Body of pancreas (tissue), 4 donors: Measurements from ENCODE around the gene ZBTB16. TPM values are rescaled to one million over a fixed set of nuclear protein-coding genes. Genes with fewer than 3 reads are reported as not detected.
"Not testable (repeated sequence)": the region's sequence is repeated elsewhere in the genome, so short reads cannot be mapped to it uniquely, and the experiment has no call there.

Source experiments
- ATAC-seq: fragments of 150-250 bp; one replicate; pipeline ENCODE4 v1.9.1; 2016
- DNase-seq, 4 donors: peaks; one replicate each; pipeline ENCODE4 v3.0.0-alpha.2; 2019
- H3K27ac ChIP-seq, 4 donors: fragments of 200-600 bp; sonication (generic); 1 replicate in 3 of 4; 2 replicates in 1 of 4; pipeline versions ENCODE4 v1.5.1 to v1.6.1; 2016 to 2019; ENCODE audit warnings: mild to moderate bottlenecking in 1 of 4, mixed read lengths in 1 of 4, moderate library complexity in 1 of 4
- H3K27me3 ChIP-seq, 2 donors: fragments of 200-600 bp; sonication (generic); one replicate each; pipeline ENCODE4 v1.6.0; 2016; ENCODE audit warnings: mild to moderate bottlenecking in 1 of 2
- H3K36me3 ChIP-seq, 2 donors: fragments of 200-600 bp; sonication (generic); replicated peaks in 1 of 2; 2 replicates each; pipeline ENCODE4 v1.5.1; 2016; ENCODE audit warnings: low read depth in 2 of 2; ENCODE audit not compliant: insufficient read depth in 1 of 2
- H3K4me1 ChIP-seq: fragments of 200-600 bp; sonication (generic); one replicate; pipeline ENCODE4 v1.6.0; 2016
- H3K4me3 ChIP-seq, 2 donors: fragments of 200-600 bp; sonication (generic); 1 replicate in 1 of 2; 2 replicates in 1 of 2; pipeline ENCODE4 v1.5.1; 2016 to 2019
- H3K9me3 ChIP-seq, 3 donors: fragments of 200-600 bp; sonication (generic); 1 replicate in 2 of 3; 2 replicates in 1 of 3; pipeline ENCODE4 v1.5.1; 2016
- POLR2A ChIP-seq, 3 donors: fragments of 450-650 bp; IDR thresholded peaks; one replicate each; pipeline ENCODE4 v1.6.1; 2016; ENCODE audit warnings: antibody characterized with exemption in 3 of 3, mild to moderate bottlenecking in 2 of 3
- WGBS, 2 donors: methylation state at CpG; one replicate each; pipeline ENCODE4 v1.1.5; 2017; 5-methylcytosine and 5-hydroxymethylcytosine counted together
- intact Hi-C: fragments of 100-400 bp; cut with DNase I; formaldehyde crosslinking; loops from one replicate; pipeline ENCODE4 v1.15.1; 2023
- total RNA-seq, 2 donors: library from RNA; depleted of rRNA; stranded (reverse); fragments of >200 nt; gene quantifications; one replicate each; pipeline ENCODE4 v1.1.0, GENCODE V29; 2016
- TF ChIP-seq, protein P1 (sequence below), 7 experiments: fragments of 450-650 bp in 4 of 7; fragments of 200-600 bp in 3 of 7; sonication (generic) in 3 of 7; IDR thresholded peaks; one replicate each; pipeline ENCODE4 v1.5.1; 2016 to 2019; ENCODE audit warnings: antibody characterized with exemption in 7 of 7

Gene ZBTB16
- total RNA-seq, 2 donors from 2014 or later, result 96.5 to 150 TPM

- intact Hi-C loops, result loop anchor here (10.0 kb wide), 1 partner anchor 207 kb away; no protein-coding TSS in a partner anchor
- Histone ChIP-seq H3K36me3 (no peaks in the 10 kb centered on the region), H3K4me1 (no peaks in the 10 kb centered on the region), H3K27me3 (no peaks in the 10 kb centered on the region), H3K4me3 (no peak overlapping the region), H3K9me3 (no peaks in the 10 kb centered on the region), H3K27ac (no peak overlapping the region)
- ATAC-seq, result no peak
- 77 to 83% methylated on average over 4 of the region's 4 CpGs for WGBS, 2 donors
- no peak for TF ChIP-seq POLR2A (IDR thresholded peaks at IDR 0.05)
- TF ChIP-seq, protein P1, sequence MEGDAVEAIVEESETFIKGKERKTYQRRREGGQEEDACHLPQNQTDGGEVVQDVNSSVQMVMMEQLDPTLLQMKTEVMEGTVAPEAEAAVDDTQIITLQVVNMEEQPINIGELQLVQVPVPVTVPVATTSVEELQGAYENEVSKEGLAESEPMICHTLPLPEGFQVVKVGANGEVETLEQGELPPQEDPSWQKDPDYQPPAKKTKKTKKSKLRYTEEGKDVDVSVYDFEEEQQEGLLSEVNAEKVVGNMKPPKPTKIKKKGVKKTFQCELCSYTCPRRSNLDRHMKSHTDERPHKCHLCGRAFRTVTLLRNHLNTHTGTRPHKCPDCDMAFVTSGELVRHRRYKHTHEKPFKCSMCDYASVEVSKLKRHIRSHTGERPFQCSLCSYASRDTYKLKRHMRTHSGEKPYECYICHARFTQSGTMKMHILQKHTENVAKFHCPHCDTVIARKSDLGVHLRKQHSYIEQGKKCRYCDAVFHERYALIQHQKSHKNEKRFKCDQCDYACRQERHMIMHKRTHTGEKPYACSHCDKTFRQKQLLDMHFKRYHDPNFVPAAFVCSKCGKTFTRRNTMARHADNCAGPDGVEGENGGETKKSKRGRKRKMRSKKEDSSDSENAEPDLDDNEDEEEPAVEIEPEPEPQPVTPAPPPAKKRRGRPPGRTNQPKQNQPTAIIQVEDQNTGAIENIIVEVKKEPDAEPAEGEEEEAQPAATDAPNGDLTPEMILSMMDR (IDR thresholded peaks at IDR 0.05), result no peak
- no peak for DNase-seq
These were observed 12.2 kb upstream of the ZBTB16 start for GRCh38 chr11:114047327-114047726.

DNA sequence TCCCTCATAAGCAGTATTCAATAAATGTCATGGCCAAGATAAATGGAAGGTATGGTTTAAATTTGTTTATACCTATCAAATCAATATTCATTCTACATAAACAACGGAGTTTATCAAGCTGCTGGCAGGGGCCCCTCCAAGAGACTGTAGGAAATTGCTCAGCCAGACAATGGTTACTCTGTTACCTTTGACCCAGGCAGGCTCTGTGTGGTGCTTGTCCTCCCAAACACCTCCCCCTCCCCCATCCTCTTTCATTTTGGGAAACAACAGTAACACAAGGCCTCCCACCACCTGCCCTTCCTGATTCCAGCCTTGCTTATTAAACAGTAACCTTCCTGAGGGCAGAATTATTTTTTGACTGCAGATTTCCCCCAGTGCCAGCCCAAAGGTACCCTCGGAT lies 10.5 kb upstream of the ZBTB16 start:
- H3K27ac ChIP-seq, result no peak overlapping the region
- H3K9me3 ChIP-seq, result no peaks in the 10 kb centered on the region
- no peaks in the 10 kb centered on the region for H3K4me1 ChIP-seq
- 62 to 69% methylated on average over 2 of the region's 2 CpGs for WGBS, 2 donors
- H3K36me3 ChIP-seq, result no peaks in the 10 kb centered on the region
- TF ChIP-seq, protein P1 (IDR thresholded peaks at IDR 0.05), result no peak
- no peak for TF ChIP-seq POLR2A (IDR thresholded peaks at IDR 0.05)
- H3K27me3 ChIP-seq, result no peaks in the 10 kb centered on the region
- intact Hi-C loops, result loop anchor here (10.0 kb wide), 1 partner anchor 206 kb away; no protein-coding TSS in a partner anchor
- DNase-seq (no peak), ATAC-seq (no peak)
- H3K4me3 ChIP-seq, result no peak overlapping the region

DNA sequence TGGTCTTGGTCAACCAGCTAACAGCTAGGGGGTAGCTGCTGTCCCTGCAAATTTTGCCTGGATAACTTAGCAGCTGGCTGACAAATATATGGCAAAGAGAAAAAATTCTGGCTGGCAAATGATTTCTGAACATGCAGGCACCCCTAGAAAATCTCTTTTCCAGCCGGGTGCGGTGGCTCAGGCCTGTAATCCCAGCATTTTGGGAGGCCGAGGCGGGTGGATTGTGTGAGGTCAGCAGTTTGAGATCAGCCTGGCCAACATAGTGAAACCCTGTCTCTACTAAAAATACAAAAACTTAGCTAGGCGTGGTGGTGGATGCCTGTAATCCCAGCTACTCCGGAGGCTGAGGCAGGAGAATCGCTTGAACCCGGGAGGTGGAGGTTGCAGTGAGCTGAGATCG lies 9.7 kb upstream of the ZBTB16 start:
- not testable (repeated sequence) for H3K4me3 ChIP-seq, H3K27ac ChIP-seq, DNase-seq, H3K36me3 ChIP-seq, H3K27me3 ChIP-seq, ATAC-seq, H3K9me3 ChIP-seq, H3K4me1 ChIP-seq
- intact Hi-C loops, result loop anchor here (10.0 kb wide), 1 partner anchor 205 kb away; no protein-coding TSS in a partner anchor
- 93 to 97% methylated on average over 9 of the region's 9 CpGs for WGBS, 2 donors

- intact Hi-C loops, result no loop called here
- Histone ChIP-seq H3K4me3 (no peak overlapping the region), H3K36me3 (no peaks in the 10 kb centered on the region), H3K27ac (no peak overlapping the region), H3K9me3 (no peaks in the 10 kb centered on the region), H3K27me3 (no peaks in the 10 kb centered on the region), H3K4me1 (no peaks in the 10 kb centered on the region)
- no peak for ATAC-seq
- TF ChIP-seq POLR2A (IDR thresholded peaks at IDR 0.05), result no peak
- TF ChIP-seq, protein P1 (IDR thresholded peaks at IDR 0.05), result no peak
- 89 to 90% methylated on average over 15 of the region's 15 CpGs for WGBS, 2 donors
- no peak for DNase-seq
These were observed 9.1 kb upstream of the ZBTB16 start for GRCh38 chr11:114050258-114050927.

- ATAC-seq (no peak), DNase-seq (no peak)
- 72 to 82% methylated on average over 4 of the region's 4 CpGs for WGBS, 2 donors
- Histone ChIP-seq H3K27me3 (no peaks in the 10 kb centered on the region), H3K4me3 (no peak overlapping the region), H3K27ac (no peak overlapping the region), H3K4me1 (no peaks in the 10 kb centered on the region), H3K36me3 (no peaks in the 10 kb centered on the region), H3K9me3 (no peaks in the 10 kb centered on the region)
- intact Hi-C loops, result no loop called here
- TF ChIP-seq, protein P1 (IDR thresholded peaks at IDR 0.05), result no peak
- TF ChIP-seq POLR2A (IDR thresholded peaks at IDR 0.05), result no peak
These were observed 8.0 kb upstream of the ZBTB16 start for GRCh38 chr11:114051558-114051957.
